ENCODE data around the gene SYT2.

DNA sequence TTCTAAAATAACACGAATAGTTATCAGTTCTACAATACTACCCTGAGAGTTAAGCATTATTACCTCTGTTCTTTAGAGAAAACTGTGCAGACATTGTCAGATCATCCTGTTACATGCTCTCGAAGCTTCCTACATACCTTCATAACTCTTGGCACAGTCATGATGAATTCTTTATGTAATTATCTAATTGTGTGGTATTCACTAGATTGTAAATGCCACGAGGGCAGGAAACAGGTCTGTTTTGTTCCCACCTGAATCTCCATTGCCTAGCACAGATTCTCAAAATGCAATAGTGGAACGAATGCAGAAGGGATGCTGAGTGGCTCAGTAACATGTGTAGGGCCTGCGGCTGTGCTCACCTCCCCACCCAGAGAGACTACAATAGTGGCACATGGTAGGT, 3.4 kb downstream of the SYT2 start:
- TF ChIP-seq, protein P1, sequence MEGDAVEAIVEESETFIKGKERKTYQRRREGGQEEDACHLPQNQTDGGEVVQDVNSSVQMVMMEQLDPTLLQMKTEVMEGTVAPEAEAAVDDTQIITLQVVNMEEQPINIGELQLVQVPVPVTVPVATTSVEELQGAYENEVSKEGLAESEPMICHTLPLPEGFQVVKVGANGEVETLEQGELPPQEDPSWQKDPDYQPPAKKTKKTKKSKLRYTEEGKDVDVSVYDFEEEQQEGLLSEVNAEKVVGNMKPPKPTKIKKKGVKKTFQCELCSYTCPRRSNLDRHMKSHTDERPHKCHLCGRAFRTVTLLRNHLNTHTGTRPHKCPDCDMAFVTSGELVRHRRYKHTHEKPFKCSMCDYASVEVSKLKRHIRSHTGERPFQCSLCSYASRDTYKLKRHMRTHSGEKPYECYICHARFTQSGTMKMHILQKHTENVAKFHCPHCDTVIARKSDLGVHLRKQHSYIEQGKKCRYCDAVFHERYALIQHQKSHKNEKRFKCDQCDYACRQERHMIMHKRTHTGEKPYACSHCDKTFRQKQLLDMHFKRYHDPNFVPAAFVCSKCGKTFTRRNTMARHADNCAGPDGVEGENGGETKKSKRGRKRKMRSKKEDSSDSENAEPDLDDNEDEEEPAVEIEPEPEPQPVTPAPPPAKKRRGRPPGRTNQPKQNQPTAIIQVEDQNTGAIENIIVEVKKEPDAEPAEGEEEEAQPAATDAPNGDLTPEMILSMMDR (IDR thresholded peaks at IDR 0.05), result no peak
- TF ChIP-seq POLR2A (IDR thresholded peaks at IDR 0.05), result no peak
